Epithelial cell of proximal tubule (primary cell): ENCODE data around the gene HHLA2. TPM values are rescaled to one million over a fixed set of nuclear protein-coding genes. Genes with fewer than 3 reads are reported as not detected.
"Not testable (repeated sequence)": the region's sequence is repeated elsewhere in the genome, so short reads cannot be mapped to it uniquely, and the experiment has no call there.

ENCODE experiments used
- DNase-seq: peaks from one replicate; pipeline ENCODE4 v3.0.0-alpha.2; 2011; ENCODE audit warnings: low read depth
- H3K4me3 ChIP-seq: 2 replicates; pipeline ENCODE4 v1.5.1; 2011; ENCODE audit warnings: low read depth, mild to moderate bottlenecking, low read length
- total RNA-seq: library from RNA; depleted of rRNA; stranded (reverse); fragments of >200 nt; gene quantifications from 2 replicates; pipeline ENCODE4 v1.2.3, GENCODE V29; 2015
- TF ChIP-seq, protein P1 (sequence below): conservative IDR thresholded peaks from 2 replicates; pipeline ENCODE4 v1.5.1; 2012; ENCODE audit warnings: low read depth, mild to moderate bottlenecking, low read length

HHLA2 gene
- total RNA-seq, 1 donor from 2014 or later: 0.23 TPM

- TF ChIP-seq, protein P1, sequence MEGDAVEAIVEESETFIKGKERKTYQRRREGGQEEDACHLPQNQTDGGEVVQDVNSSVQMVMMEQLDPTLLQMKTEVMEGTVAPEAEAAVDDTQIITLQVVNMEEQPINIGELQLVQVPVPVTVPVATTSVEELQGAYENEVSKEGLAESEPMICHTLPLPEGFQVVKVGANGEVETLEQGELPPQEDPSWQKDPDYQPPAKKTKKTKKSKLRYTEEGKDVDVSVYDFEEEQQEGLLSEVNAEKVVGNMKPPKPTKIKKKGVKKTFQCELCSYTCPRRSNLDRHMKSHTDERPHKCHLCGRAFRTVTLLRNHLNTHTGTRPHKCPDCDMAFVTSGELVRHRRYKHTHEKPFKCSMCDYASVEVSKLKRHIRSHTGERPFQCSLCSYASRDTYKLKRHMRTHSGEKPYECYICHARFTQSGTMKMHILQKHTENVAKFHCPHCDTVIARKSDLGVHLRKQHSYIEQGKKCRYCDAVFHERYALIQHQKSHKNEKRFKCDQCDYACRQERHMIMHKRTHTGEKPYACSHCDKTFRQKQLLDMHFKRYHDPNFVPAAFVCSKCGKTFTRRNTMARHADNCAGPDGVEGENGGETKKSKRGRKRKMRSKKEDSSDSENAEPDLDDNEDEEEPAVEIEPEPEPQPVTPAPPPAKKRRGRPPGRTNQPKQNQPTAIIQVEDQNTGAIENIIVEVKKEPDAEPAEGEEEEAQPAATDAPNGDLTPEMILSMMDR: no peak
- no peak for DNase-seq
- no peak overlapping the region for H3K4me3 ChIP-seq
Observed at GRCh38 chr3:108280476-108280875, 15.9 kb upstream of the HHLA2 start.

DNA sequence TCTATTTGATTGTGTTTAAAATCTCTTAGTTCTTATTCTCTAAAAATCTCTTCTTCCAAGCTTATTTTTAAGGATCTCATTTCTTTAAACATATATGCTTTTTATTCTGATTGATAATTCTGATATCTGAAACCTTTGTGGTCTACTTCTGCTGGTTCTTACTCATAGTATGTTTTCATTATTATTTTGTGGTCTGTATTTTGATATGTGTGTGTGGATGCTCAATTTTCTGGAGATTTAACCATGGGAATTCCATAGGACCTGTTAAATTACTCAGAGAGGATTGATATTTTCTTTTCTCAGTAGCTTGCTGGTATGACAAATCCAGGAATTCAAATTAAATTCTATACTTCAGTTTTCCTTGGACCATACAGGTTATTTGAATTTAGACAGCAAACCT lies 14.7 kb upstream of the HHLA2 start:
- H3K4me3 ChIP-seq: no peak overlapping the region
- no peak for DNase-seq
- TF ChIP-seq, protein P1: no peak

- DNase-seq: peak; percentile 73
- TF ChIP-seq, protein P1: no peak
- no peak overlapping the region for H3K4me3 ChIP-seq
Observed at GRCh38 chr3:108283006-108283405, 13.3 kb upstream of the HHLA2 start.

- no peak for DNase-seq
- no peak overlapping the region for H3K4me3 ChIP-seq
- TF ChIP-seq, protein P1: no peak
Observed at GRCh38 chr3:108283989-108284388, 12.4 kb upstream of the HHLA2 start.

DNA sequence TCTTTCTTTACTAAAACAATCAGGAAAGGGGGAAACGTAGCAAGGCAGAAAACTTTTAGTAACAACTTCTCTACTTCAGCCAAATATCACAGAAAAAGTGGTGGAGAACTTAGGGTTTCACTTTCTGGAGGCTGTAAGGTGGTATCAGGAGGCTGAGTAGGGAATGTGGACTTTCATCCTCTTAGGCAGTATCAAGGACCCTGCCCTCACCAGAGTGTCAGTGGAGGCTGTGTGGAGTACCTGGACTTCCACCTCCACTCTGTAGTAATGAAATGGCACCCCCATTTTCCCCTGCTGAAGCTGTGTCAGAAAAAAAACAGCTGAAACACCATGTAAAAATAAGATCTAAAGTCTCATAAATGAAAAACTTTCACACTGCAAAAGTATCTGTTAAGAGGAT lies 11.2 kb upstream of the HHLA2 start:
- TF ChIP-seq, protein P1: no peak
- H3K4me3 ChIP-seq: no peak overlapping the region
- no peak for DNase-seq

- TF ChIP-seq, protein P1: no peak
- H3K4me3 ChIP-seq: no peak overlapping the region
- no peak for DNase-seq
Observed at GRCh38 chr3:108287146-108287545, 9.2 kb upstream of the HHLA2 start.

DNA sequence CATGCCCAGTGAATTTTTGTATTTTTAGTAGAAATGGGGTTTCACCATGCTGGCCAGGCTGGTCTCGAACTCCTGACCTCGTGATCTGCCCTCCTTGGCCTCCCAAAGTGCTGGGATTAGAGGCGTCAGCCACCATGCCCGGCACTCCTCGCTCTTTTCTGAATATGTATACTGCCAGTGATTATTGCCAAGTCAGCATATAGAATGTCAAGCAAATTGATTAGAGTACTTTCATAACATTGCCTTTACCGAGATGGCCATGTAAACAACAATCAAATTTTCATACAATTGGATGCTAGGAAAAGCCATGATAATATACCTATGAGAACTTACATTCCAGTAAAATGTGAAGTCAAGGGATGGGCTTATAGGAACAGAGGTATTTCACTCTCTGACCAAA lies 8.2 kb upstream of the HHLA2 start:
- not testable (repeated sequence) for H3K4me3 ChIP-seq, DNase-seq

GRCh38 chr3:108289159-108289558 lies 7.2 kb upstream of the HHLA2 start:
- no peak for DNase-seq
- TF ChIP-seq, protein P1: no peak
- H3K4me3 ChIP-seq: no peak overlapping the region
